Keratinocyte (primary cell): ENCODE results near the gene FAF2. TPM values are rescaled to one million over a fixed set of nuclear protein-coding genes. Genes with fewer than 3 reads are reported as not detected.

Experiments used
- DNase-seq: peaks from one replicate; pipeline ENCODE4 v3.0.0-alpha.2; 2011; ENCODE audit warnings: low read depth, missing footprints, low spot score
- FAIRE-seq: peaks from 2 replicates; lab custom pipeline; 2011; peaks lifted over from hg19 to GRCh38; lab: Jason Lieb, UNC
- H2AFZ ChIP-seq: 2 replicates; pipeline ENCODE4 v1.6.0; 2012; ENCODE audit warnings: low read length, control low read depth, inconsistent platforms; ENCODE audit not compliant: control insufficient read depth
- H3K27ac ChIP-seq: 2 replicates; pipeline ENCODE4 v1.5.1; 2011; ENCODE audit warnings: low read length; ENCODE audit not compliant: control insufficient read depth, insufficient read depth
- H3K27me3 ChIP-seq: 3 replicates; pipeline ENCODE4 v1.6.0; 2011; ENCODE audit warnings: low read length; ENCODE audit not compliant: control insufficient read depth, insufficient read depth; ENCODE audit errors: extremely low read depth
- H3K36me3 ChIP-seq, 2 experiments: 2 replicates in 1 of 2; 3 replicates in 1 of 2; pipeline ENCODE4 v1.5.1; 2011; ENCODE audit warnings: low read length in 2 of 2, mild to moderate bottlenecking in 1 of 2; ENCODE audit not compliant: control insufficient read depth in 2 of 2, insufficient read depth in 2 of 2; ENCODE audit errors: extremely low read depth in 1 of 2
- H3K4me1 ChIP-seq: 3 replicates; pipeline ENCODE4 v1.5.1; 2011; ENCODE audit warnings: low read length; ENCODE audit not compliant: control insufficient read depth, insufficient read depth; ENCODE audit errors: extremely low read depth
- H3K4me2 ChIP-seq: 3 replicates; pipeline ENCODE4 v1.6.0; 2011; ENCODE audit warnings: low read depth, low read length; ENCODE audit not compliant: control insufficient read depth, insufficient read depth; ENCODE audit errors: extremely low read depth
- H3K4me3 ChIP-seq, 3 experiments: fragments of 200-600 bp in 1 of 3; sonication (generic) in 1 of 3; 2 replicates in 2 of 3; 3 replicates in 1 of 3; pipeline ENCODE4 v1.5.1; 2011 to 2016; ENCODE audit warnings: low read length in 3 of 3, mild to moderate bottlenecking in 3 of 3, control low read depth in 2 of 3, inconsistent platforms in 1 of 3, low read depth in 1 of 3, mixed read lengths in 1 of 3, mixed run types in 1 of 3, moderate library complexity in 1 of 3; ENCODE audit not compliant: control insufficient read depth in 2 of 3, insufficient read depth in 2 of 3; ENCODE audit errors: extremely low read depth in 1 of 3
- H3K79me2 ChIP-seq: 2 replicates; pipeline ENCODE4 v1.6.0; 2012; ENCODE audit warnings: low read length; ENCODE audit not compliant: control insufficient read depth, insufficient read depth
- H3K9ac ChIP-seq: 3 replicates; pipeline ENCODE4 v1.6.0; 2011; ENCODE audit warnings: low read length; ENCODE audit not compliant: control insufficient read depth, insufficient read depth; ENCODE audit errors: extremely low read depth
- H3K9me1 ChIP-seq: 3 replicates; pipeline ENCODE4 v1.6.0; 2011; ENCODE audit warnings: low read length; ENCODE audit not compliant: control insufficient read depth, insufficient read depth; ENCODE audit errors: extremely low read depth
- H3K9me3 ChIP-seq: 2 replicates; pipeline ENCODE4 v1.5.1; 2012; ENCODE audit warnings: low read depth, low read length; ENCODE audit not compliant: control insufficient read depth
- H4K20me1 ChIP-seq: 3 replicates; pipeline ENCODE4 v1.6.0; 2011; ENCODE audit warnings: low read length; ENCODE audit not compliant: control insufficient read depth, insufficient read depth; ENCODE audit errors: extremely low read depth
- CTCF ChIP-seq, 3 experiments: IDR thresholded peaks in 1 of 3; conservative IDR thresholded peaks in 1 of 3; optimal IDR thresholded peaks in 1 of 3; 2 replicates in 2 of 3; 3 replicates in 1 of 3; pipeline versions ENCODE3 to v1.5.1; 2011; ENCODE audit warnings: low read length in 3 of 3, mild to moderate bottlenecking in 3 of 3, moderate library complexity in 2 of 3, control low read depth in 1 of 3, inconsistent platforms in 1 of 3; ENCODE audit not compliant: insufficient read depth in 2 of 3; ENCODE audit errors: extremely low read depth in 1 of 3
- EZH2 ChIP-seq: IDR thresholded peaks from one replicate; pipeline ENCODE4 v1.6.1; 2012; ENCODE audit warnings: inconsistent platforms, mild to moderate bottlenecking, low read length, moderate library complexity
- dilution Hi-C: fragments of 300-500 bp; cut with MboI; formaldehyde crosslinking; loops from one replicate; pipeline ENCODE4 v1.7.0; 2020; ENCODE audit warnings: low sequenced_read_pairs; ENCODE audit not compliant: extremely low pct_ligation_motif_present
- polyA plus RNA-seq, 5 experiments: library from polyadenylated mRNA; depleted of rRNA in 3 of 5; stranded (reverse) in 3 of 5; stranded (forward) in 1 of 5; unstranded in 1 of 5; fragments of >200 nt; gene quantifications; 1 replicate in 1 of 5; 2 replicates in 3 of 5; 3 replicates in 1 of 5; pipeline versions ENCODE4 v1.2.1 to v1.2.3, GENCODE V29; 2011 to 2012; ENCODE audit warnings: missing spikeins in 2 of 5, low read depth in 1 of 5, low replicate concordance in 1 of 5

FAF2 gene
- polyA plus RNA-seq, 1 donor (not counting 4 experiments of a cell fraction or from before 2014, with no cell fraction given), result 52.9 TPM

DNA sequence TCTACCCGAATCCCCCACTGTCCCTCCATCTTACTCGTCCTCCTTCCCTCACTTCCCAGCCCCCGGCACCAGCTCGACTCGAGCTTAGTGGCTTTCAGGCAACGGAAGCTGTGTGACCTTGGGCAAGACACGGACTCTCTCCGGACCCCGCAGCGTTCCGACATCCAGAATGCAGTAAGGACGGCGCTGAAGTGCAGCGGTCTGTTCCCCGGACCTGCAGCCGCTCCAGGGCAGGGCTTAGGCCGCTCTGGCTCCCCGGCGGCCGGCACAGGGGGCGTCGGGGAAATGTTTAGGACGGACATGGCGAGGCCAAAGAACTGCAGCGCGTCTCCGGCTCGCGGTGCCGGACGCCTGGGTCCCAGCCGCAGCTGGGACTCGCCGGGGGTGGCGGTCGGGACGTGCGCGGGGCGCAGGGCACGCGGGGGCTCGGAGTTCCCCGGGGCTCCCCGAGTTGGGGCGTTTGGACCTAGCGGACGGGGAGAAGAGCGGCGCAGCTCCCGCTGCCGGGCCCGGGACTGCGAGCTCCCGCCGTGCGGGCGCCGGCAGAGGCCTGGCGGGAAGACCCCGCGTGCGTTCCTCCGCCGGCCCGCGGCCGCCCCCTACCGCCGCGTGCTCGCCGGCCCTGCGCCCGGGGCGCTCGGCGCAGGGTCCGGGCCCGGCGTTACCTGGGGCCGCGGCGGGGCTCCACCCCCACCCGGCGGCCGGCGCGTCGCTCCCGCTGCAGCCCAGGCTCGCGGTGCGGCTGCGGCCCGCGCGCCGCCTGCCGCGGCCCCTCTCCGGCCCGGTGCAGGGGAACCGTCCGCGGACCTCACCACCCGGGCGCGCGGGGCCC lies 94.6 kb downstream of the FAF2 start:
- H4K20me1 ChIP-seq, result no peaks in the 10 kb centered on the region
- TF ChIP-seq EZH2 (no peak), CTCF (optimal IDR thresholded peaks at IDR 0.05 in 1 of 3, IDR thresholded peaks at IDR 0.05 in 1 of 3, conservative IDR thresholded peaks at IDR 0.05 in 1 of 3; ENCODE audit: extremely low read depth in 1 of 3, insufficient read depth in 2 of 3, low read length in 3 of 3) (no peak)
- peaks cover 1% of the 10 kb centered on the region for H3K79me2 ChIP-seq
- dilution Hi-C loops, result no loop called here
- no peaks in the 10 kb centered on the region for H3K9me1 ChIP-seq
- FAIRE-seq, result no peak
- H3K27ac ChIP-seq, result peak overlapping the region; percentile 89
- H3K4me3 ChIP-seq, result peak overlapping the region; percentile 62 to 90 (median 83)
- no peak for DNase-seq
- peak overlapping the region; percentile 27 for H2AFZ ChIP-seq
- peak overlapping the region; percentile 87 for H3K9ac ChIP-seq
- peaks cover 50% of the 10 kb centered on the region for H3K4me1 ChIP-seq
- H3K4me2 ChIP-seq, result peak overlapping the region; percentile 97
- H3K27me3 ChIP-seq, result no peaks in the 10 kb centered on the region
- H3K36me3 ChIP-seq, result no peaks in the 10 kb centered on the region
- H3K9me3 ChIP-seq, result no peaks in the 10 kb centered on the region

DNA sequence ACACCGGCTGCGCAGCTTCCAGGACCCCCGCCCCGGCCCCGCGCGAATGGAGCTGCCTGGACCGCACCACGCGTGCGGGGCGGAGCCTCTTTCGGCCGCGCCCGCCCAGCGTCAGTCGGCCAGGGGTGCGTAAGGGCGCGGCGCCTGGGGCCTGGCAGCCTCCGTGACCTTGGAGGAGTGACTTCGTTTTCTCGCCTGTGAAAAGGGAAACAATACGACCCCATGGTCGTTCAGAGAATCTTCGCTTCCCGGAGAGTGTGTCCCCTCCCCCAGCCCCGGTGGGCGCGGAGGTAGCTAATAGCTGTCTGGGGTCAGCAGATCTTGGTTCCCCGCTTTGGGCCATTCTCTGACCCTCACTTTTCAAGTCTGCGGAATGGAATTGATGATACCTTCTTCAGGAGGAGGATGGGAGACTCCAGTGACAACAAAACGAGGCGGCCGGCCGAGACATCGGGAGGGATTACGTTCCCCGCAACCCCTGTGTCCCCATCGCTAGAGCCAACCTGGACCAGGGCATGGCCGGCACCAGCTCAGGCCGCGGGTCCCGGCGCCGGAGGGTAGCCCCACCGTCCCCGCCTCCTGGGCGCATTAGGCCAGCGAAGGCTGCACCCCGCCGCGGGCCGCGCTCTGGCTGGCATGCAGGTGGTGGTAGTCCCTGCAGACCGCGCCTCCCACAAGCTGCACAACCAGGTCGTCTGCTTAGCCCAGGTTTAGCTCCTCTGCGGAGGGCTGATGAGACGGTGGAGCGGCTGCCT lies 95.4 kb downstream of the FAF2 start:
- H4K20me1 ChIP-seq, result no peaks in the 10 kb centered on the region
- peaks cover 44% of the 10 kb centered on the region for H3K4me1 ChIP-seq
- no peaks in the 10 kb centered on the region for H3K27me3 ChIP-seq
- peak overlapping the region; percentile 87 for H3K9ac ChIP-seq
- H3K4me2 ChIP-seq, result peak overlapping the region; percentile 97
- dilution Hi-C loops, result no loop called here
- FAIRE-seq (no peak), DNase-seq (no peak)
- peak overlapping the region; percentile 89 for H3K27ac ChIP-seq
- no peaks in the 10 kb centered on the region for H3K9me1 ChIP-seq
- peak overlapping the region; percentile 82 for H2AFZ ChIP-seq
- H3K9me3 ChIP-seq, result no peaks in the 10 kb centered on the region
- H3K4me3 ChIP-seq, result peak overlapping the region; percentile 62 to 90 (median 80)
- peaks cover 1% of the 10 kb centered on the region for H3K79me2 ChIP-seq
- no peak for TF ChIP-seq EZH2
- TF ChIP-seq CTCF (optimal IDR thresholded peaks at IDR 0.05 in 1 of 3, IDR thresholded peaks at IDR 0.05 in 1 of 3, conservative IDR thresholded peaks at IDR 0.05 in 1 of 3; ENCODE audit: extremely low read depth in 1 of 3, insufficient read depth in 2 of 3, low read length in 3 of 3), result no peak
- H3K36me3 ChIP-seq, result no peaks in the 10 kb centered on the region
